22Rv1 (cell line): Measurements from ENCODE around the gene CCDC85B.

ENCODE experiments used
- ZFX ChIP-seq: fragments of 450-650 bp; IDR thresholded peaks from 2 replicates; pipeline ENCODE4 v1.6.1; 2017; ENCODE audit warnings: antibody characterized with exemption, borderline replicate concordance
- TF ChIP-seq, protein P1 (sequence below): fragments of 450-650 bp; IDR thresholded peaks from 2 replicates; pipeline ENCODE4 v1.5.1; 2017; ENCODE audit warnings: mild to moderate bottlenecking

DNA sequence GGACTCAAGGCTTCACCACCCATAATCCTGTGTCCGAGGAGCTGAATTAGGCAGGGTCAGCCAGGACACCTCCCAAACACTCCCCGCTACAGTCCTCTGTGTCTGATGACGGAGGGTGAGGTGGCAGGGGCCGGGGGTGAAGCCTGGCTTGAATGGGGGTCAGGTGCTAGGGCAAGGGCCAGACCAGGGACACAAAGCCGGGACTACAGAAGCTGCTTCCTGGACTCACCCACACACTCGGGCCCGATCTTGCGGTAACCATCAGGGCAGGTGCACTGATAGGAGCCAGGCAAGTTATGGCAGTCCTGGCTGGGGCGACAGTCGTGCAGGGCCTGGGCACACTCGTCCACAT is 20.2 kb upstream of the CCDC85B start:
- TF ChIP-seq, protein P1, sequence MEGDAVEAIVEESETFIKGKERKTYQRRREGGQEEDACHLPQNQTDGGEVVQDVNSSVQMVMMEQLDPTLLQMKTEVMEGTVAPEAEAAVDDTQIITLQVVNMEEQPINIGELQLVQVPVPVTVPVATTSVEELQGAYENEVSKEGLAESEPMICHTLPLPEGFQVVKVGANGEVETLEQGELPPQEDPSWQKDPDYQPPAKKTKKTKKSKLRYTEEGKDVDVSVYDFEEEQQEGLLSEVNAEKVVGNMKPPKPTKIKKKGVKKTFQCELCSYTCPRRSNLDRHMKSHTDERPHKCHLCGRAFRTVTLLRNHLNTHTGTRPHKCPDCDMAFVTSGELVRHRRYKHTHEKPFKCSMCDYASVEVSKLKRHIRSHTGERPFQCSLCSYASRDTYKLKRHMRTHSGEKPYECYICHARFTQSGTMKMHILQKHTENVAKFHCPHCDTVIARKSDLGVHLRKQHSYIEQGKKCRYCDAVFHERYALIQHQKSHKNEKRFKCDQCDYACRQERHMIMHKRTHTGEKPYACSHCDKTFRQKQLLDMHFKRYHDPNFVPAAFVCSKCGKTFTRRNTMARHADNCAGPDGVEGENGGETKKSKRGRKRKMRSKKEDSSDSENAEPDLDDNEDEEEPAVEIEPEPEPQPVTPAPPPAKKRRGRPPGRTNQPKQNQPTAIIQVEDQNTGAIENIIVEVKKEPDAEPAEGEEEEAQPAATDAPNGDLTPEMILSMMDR: no peak
- TF ChIP-seq ZFX: no peak
